HG03159 (cell line): ENCODE measurements around the gene TBC1D2B.
"Not testable (repeated sequence)": the region's sequence is repeated elsewhere in the genome, so short reads cannot be mapped to it uniquely, and the experiment has no call there.

ENCODE experiments used
- ATAC-seq: cut with Tn5 transposase; IDR thresholded peaks from one replicate; pipeline ENCODE4 v1.9.1; 2021; ENCODE audit warnings: mild to moderate bottlenecking, moderate library complexity; ENCODE audit not compliant: unreplicated experiment

The TBC1D2B gene

DNA sequence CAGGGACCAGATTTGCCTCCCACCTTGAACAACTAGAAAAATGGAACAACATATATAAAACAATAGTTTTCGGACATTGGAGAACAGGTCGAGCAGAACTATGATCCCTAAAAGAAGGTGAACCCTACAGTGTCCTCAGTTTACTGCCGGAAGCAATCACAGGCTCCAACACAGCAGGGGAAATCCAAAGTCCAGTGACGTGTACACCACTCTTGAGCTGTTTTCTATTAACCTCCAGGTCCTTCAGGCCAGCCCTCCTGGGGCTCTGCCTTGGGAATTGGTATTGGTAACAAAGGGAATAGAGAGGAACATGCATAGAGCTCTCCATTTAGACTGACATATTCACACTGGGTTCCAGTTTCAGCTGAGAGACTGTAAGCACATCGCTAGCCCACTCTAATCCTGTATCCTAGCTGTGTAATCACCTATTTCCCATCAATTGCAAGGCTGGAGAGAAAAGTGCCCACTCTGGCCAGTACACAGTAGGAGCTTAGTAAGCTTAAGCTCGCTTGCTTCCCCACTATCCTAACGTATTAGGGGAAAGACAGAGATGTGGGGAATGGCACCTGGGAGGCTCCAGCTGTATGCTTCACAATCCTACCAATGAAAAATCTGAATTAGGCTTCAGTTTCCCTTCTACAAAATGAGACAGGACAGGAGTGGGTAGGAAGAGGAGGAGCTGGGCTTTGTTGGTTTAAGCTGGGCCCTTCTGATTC is 118.6 kb downstream of the TBC1D2B start:
- ATAC-seq, result not testable (repeated sequence)

DNA sequence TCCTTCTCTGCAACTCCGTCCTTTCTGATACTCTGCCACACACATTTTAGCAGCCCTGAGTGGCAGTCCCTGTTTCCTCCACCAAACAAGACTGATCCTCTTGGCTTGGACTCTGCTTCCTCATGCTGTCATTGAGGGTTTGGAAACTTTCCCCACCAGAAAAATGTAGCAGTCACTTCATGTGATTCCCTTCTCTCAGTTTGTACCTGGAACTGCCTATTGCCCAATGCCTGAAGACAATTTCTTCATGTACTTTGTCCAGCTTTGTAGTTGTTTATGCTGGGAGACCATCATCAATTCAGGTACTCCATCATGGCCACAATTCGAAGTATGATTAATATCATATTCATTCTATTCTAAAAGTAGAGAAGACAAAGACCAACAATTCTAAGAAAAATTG is 119.5 kb downstream of the TBC1D2B start:
- ATAC-seq, result not testable (repeated sequence)

DNA sequence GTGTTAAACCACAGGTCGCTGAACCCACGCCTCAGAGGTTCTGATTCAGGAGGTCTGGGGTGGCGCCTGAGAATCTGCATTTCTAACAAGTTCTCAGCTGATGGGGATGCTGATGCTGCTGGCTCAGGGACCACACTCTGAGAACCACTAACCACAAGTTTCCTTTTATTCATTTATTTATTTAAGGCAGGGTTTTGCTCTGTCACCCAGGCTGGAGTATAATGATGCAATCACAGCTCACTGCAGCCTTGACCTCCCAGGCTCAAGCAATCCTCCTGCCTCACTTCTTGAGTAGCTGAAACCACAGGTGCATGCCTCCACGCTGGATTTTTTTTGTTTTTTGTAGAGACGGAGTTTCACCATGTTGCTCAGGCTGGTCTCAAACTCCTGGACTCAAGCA is 123.6 kb downstream of the TBC1D2B start:
- not testable (repeated sequence) for ATAC-seq

DNA sequence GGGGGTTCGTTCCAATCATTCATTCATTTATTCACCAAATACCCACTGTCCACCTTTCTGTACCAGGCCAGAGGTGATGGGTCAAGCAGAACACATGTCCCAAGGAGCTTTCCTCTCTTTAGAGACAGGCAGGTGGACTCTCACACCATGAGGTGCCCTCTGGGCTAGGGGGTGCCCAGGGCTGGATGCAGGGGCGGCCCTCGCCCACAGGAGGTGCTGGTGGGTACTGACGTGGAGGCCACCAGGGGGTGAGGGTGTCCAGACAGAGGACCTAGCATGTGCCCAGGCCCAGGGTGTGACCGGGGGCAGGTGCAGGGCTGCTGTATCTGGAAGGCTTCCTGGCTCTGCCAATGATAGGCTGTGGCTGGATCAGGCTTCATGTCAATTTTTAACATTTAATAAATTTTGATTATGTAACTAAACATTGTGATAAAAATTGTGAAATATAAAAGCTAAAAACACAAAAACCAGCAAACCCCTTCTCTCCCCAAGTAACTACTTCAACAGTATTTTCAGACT is 124.5 kb downstream of the TBC1D2B start:
- not testable (repeated sequence) for ATAC-seq

DNA sequence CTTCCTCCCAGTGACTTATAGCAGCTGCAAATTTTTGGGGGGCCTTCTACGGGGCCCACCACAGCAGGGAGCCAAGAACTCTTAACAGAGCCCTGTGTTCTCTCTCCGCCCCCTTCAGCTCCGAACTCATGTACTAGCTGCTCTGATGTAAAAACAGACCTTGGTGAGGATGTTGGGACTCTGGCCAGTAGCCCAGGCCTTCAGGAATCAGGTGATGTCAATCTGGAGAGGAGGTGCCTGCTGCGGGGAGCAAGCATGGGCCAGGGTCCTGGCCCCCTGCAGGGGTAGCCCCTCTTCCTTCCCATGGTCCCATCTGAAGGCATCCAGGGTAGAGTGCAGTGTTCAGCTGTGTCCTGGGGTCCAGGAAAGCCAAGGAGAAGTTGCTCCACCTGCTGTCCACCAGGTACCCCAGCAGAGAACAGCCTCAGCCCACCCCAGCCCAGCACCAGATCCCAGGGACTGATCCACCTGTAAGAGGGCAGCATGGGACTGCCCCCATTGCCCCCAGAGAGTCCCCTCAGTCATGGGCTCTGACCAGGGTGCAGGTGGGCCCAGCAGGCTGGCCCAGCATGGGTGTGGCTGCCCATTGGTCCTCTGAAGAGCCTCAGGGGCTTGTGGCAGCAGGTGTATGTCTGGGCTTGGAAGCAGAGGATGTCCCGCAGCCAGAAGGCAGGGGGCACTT is 126.3 kb downstream of the TBC1D2B start:
- ATAC-seq, result not testable (repeated sequence)

DNA sequence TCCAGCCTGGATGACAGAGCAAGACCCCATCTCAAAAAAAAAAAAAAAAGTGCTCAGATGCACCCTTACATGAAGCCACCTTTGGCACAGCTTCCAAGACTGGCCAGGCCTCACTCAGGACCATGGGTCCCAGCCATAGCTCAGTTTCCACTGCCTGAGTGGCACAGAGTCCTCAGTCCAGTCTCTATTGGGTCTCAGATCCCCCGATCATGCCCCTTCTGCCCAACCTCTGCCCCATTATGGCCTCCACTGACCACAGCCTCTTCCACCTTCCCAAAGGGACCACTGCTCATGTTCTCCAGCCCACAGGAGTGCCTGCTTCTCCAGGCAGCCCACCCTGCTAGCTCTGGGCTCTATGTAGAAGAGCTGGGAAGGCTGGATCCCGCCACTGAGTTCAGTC is 127.0 kb downstream of the TBC1D2B start:
- not testable (repeated sequence) for ATAC-seq

DNA sequence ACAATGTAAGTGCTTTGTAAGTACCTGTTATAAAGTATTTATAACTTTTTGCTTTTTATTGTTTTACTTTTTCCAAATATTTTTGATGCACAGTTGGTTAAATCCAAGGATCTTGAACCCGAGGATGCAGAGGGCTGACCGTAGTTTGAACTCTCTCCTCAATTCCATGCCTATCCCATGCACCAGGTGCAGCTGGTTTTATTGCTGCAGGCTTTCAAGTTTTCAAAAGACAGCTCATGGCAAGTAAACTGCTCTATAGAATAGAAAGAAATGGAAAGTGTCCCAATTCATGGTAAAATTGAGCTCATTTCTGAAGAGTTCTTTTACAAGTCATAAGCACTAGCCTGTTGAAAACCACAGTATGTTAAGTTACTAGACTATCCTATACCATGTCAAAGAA is 131.9 kb downstream of the TBC1D2B start:
- no peak for ATAC-seq
